GM19035 (cell line): ENCODE measurements around the gene GPAM.
"Not testable (repeated sequence)": the region's sequence is repeated elsewhere in the genome, so short reads cannot be mapped to it uniquely, and the experiment has no call there.

Source experiments
- ATAC-seq: cut with Tn5 transposase; IDR thresholded peaks from one replicate; pipeline ENCODE4 v1.9.1; 2021; ENCODE audit not compliant: unreplicated experiment

GPAM gene

DNA sequence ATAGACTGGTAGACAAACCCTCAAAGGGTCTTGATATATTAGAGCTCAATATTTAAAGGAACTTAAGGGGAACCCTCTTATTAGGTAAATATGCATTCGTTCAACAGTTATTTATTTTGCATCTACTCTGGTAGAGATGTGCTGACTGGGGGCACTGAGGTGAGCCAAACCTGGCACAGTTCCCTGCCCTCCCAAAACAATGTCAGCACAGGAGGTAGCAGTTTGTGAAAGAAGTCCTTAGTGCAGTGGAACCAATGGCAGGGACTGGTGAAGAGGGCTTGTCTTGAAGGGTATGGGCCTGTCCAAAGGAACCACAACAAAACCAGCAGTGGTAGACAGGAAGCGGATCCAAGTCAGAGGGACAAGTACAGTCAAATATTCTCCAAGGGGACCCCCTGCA is 32.6 kb upstream of the GPAM start:
- no peak for ATAC-seq

DNA sequence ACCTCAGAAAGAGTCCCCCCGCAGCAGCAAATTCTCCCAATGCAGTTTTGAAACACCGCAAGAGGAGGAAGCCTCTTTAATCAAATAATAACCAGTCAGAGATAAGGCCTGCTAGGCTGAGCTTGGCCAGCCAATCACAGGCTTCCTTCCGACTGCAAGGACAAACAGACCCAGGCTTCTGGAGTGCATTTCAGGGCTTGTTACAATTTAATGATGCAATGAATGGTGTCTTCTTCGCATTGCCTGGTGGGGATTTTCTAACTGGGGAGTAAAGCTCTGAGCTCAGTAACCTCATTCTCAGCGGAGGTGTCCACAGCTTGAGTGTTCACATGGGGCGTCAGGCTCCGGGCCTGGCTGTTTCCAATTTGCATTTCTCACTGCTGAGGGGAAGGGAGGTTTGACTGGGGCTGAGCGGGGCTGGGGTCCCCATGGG is 31.8 kb upstream of the GPAM start:
- ATAC-seq: no peak

DNA sequence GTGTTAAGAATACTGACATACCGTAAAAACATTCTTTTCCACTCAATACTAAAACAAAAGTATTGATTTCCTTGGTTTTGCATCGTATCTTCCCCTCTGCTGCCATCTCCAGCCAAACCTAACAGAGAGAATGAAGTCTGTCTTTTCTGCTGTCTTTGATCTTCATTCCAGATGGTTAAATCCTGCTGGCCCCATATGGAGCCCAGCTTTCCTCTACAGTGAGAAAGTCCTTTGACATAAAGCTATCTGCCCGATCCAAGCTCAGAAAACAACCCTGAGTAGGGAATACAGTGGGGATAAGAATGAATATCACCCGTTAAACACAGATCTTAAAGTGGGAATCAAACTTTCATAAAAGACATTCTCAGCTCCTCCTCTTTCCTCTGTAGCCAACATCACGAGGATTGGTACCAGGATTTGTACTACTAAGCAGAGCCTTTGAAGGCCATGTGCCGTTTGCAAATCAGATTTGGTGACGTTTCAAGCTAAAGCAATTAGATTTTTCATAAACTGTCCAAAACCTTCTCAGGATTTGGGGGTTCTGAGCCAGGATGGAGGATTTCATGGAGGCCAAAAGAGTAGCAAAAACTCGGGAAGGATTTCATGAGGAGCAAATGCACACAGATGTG is 30.8 kb upstream of the GPAM start:
- ATAC-seq: no peak

DNA sequence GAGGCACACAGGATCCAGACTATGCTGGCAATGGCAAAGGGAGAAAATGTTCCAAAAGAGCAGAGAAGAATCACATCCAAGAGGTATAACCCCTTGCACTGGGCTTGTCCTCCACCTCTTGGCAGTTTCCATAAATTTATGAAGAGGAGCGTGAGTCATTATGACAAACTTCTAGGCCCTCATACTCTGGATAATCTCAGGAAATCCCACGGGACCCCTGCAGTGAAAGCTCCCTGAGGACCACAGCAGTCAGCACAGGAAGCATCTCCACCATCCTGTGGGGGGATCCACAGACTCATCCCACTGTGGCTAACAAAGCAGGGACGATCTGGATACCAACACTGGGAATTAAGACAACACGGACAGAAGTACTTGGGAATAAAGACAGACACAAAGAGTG is 30.3 kb upstream of the GPAM start:
- ATAC-seq: no peak

DNA sequence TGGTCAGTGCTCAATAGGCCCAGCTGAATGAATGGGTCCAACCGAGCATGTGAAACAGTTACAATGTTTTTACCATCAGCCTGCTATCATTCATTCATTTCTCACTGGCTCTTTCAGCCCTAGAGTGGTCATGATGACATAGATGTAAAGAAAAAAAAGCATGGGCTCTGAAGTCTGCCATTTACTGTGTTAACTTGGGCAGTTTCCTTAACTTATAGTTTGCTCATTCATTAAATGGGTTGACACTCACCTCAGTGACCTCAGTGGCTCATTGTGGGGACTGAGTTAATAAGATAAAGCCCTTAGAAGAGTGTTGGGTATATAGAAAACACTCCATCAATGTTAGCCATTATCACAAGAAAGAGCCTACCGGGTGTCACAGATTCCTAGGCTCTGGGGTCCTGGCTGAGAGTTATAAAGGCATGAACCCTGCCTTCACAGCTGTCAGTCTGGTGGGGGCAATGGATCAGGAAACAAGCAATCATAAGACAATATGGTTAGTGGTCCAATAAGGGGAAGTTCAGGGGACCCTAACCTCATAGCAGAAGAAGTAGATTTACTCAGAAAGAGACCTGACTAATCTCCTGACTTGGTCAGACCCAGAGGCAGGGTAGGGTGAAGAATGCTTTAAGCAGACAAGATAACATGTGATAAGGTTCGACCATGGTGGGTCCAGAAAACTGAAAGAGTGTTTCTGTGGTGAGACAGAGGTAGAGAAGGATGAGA is 29.7 kb upstream of the GPAM start:
- peak; percentile 51 for ATAC-seq

DNA sequence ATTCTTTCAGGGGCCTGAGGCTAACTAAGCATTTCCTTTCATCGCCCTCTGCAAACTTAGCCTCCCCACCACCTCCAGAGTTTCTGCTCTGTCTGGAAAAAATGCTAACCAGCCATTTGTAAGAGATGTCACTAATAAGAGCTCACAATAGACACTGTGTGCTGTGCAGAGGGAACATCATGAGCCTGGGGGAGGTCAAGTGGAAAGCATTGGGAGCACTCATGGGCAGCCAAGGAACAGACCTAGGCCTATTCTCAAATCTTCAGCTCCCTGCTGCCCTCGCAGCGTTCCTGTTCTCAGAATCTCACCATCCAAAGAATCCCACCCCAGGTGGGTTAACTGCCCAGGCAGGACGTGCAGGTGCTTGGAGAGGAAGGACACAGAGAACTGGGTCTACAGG is 27.1 kb upstream of the GPAM start:
- ATAC-seq: no peak

DNA sequence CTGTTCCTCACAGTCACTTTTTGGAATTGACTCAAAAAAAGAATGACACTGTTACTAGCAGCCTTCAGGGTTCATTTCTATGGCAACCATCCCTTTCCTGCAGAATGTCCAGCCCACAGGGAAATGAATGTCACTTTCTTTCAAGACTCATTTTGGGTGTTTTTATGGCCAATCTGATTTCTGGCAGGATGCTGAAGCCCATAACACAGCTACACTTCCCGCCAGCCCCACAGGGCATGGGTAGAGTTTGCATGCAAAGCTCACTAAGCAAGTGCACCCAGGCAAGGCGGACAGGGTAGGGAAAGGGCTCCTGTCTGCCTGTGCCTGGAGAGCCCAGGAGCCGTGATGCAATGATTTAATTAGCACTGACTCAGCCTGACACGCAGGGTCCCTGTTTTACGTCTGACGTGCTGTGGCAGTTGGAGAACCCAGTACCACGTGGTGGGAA is 26.1 kb upstream of the GPAM start:
- no peak for ATAC-seq

DNA sequence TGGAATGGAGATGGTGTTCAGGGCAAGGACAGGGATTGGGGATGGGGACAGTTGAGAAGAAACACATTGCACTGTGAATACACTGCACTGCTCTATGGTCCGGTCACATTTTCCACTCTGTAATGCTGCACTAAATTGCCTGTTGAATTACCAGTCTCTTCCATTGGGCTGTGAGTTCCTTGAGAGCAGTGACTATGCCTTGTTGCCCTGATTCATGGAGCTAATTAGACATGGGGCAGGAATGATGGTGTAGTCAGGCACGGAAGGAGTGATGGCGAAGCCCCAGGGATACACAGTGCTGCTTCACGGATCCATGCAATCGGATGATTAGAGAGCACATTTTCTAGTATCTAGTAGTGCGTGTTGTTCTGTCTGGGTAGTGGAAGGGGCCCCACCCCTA is 25.4 kb upstream of the GPAM start:
- ATAC-seq: no peak

DNA sequence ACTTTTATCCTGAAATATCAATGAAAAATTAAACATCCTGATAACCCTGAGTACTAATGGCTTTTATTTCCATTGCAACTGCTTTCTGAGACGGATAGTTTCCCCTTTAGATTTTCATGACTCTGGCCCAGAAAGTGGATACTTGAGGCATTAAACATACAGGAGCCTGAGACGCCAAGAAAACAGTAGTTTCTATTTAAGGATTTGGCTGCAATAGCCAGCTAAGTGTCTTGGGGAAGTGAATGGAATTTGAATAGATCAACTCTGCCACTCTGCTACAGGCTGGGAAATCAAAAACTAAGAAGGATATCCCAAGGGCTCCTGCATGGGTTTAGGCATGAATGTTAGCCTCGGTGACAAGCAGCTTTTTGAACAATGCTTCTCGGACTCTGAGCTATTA is 24.7 kb upstream of the GPAM start:
- ATAC-seq: no peak

DNA sequence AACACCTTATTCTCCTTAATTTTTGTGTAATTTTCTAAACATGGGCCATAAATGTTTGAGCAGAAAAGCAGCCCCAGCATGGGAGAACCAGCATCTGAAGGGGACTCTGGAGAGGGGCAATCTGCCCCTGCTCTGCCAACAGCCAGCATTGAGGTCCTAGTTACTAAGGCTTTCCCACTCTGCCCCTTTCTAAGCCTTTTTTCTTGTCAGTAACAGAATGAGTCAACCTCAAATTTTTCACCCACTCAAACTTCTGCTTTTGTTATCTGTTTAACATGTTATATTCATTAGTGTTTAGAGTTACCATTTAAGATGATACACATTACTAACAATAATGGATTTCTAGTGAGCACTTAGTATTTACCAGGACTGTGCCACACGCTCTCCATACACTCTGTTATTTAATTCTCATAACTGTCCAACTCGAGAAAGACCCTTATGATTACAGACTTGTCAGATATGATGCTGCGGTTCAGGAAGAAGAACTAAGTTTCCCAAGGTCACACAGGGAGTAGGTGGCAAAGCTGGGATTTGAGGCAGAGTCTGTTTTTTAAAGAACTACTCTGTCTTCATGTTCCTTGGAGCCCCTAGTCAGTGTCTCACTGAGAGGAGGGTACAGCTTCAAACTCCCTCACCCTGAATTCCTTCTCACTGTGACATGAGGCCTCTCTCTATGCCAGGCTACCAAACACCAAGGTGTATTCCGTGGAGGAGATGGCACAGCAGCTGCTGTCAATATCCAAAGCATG is 19.9 kb upstream of the GPAM start:
- ATAC-seq: peak; percentile 78

DNA sequence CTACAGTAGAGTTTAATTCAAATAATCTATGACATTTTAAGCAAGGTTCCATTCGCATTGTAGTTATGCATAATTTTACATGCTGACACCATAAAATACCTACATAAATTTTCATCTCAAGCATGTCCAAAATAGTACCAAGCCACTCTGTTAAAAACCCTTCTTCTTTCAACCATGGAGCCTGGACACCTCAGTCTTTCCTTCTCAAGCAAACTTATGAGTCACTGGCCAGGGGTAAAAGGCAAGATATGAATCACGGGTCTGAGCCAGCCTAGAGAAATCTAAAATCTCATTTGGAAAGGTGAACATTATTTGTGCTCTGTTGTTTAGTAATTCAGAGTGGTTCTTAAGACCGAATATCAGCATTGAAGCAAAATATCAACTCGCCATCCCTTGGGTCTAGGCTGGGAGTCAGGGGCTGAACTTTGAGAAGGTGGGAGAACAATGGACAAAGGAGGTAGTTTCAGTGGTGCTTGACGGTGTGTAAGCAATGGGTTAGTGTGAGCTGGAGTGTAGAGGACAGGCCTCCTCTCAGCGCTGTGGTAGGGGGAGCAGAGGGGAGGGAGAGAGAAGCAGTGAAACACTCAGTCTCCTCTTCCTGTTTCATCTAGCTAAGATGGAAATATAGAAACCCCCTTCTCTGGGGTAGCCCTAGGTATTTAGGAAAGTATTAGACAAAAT is 19.1 kb upstream of the GPAM start:
- ATAC-seq: peak; percentile 77

DNA sequence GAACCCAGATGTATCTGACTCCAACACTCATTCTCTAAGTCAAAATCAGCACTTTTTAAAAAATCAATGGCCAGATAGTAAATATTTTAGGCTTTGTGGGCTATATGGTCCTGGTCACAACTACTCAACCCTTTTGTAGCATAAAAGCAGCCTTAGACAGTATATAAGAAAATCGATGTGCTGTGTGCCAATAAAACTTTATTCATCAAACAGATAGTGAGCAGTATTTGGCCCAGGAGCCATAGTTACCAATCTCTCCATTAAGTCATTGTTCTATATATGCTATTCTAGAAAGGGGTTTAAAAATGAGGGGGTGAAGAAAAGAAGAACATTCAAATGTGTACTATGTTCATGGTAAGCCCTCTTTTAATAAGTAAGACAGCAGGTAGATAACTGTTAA is 18.5 kb upstream of the GPAM start:
- no peak for ATAC-seq

DNA sequence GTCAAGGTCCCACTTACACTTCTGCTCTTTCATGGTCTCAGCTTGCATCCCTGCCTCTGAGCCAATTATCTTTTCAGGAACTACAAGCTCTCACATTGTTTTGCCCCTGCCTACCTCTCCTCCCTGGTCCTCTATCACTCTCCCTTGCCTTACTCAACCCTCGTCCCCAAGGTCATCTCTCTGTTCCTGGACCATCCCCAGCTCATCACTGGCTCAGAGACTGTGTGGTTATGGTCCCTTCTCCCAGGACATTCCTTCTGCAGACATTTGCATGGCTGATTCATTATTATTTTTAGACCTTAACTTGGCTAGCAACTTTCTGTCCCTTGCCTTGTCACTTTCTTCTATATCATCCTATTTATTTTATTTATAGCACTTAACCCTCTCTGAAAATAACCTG is 17.8 kb upstream of the GPAM start:
- no peak for ATAC-seq

DNA sequence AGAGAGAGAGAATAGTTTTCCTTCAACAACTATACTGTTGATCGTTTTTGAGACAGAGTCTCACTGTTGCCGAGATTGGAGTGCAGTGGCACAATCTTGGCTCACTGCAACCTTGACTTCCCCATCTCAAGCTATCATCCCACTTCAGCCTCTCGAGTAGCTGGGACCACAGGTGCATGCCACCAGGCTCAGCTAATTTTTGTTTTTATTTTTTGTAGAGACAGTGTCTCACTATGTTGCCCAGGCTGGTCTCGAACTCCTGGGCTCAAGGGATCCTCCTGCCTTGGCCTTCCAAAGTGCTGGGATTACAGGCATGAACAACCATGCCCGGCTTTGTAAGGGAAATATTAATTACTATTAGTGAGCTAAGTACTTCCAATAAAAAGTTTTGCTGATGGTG is 16.7 kb upstream of the GPAM start:
- ATAC-seq: not testable (repeated sequence)

DNA sequence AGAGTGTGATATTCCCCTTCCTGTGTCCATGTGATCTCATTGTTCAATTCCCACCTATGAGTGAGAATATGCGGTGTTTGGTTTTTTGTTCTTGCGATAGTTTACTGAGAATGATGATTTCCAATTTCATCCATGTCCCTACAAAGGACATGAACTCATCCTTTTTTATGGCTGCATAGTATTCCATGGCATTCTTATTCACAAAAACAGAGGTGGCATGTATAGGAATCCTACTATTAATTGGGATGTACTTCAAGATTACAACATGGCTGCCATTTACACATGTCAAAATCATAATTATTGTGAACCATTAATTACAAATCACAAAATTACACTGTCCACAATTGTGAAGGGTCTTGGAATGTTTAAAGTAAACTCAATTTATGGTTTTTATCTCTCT is 14.1 kb upstream of the GPAM start:
- not testable (repeated sequence) for ATAC-seq

DNA sequence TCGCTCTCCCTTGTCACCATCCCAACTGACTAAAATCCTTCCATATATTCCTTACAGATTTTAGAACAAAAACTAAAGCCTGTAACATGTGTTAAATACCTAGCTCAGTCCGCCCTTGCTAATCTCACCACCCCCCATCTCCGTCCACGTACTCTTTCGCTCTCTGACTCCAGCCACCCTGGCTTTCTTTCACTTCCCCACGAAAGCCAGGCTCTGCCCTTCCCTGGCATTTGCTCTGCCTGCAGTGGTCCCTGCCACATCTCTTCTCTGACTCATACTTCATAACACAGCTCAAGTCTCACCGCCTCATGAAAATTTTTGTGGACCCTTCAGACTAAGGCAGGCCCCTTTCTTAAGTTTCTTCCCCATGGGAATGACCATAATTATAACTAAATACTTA is 11.7 kb upstream of the GPAM start:
- ATAC-seq: no peak

DNA sequence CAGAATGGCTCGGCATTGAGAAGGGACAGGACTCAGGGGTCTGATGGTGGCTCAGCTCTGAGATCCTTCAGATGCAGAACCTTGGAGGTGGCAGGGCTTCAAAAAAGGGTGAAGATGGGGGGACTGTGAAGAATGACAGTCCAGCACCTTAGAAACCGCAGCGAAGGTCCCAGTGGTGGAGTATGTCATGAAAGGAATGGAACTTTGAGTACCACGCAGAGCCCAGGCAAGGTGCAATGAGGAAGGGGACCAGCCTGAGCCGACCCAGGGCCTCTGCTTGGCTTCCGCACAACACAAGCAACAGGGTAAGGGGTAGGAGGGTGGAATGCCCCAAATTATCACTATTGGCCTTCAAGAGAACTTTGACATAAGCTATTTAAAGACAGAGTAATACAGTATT is 8.2 kb upstream of the GPAM start:
- ATAC-seq: no peak

DNA sequence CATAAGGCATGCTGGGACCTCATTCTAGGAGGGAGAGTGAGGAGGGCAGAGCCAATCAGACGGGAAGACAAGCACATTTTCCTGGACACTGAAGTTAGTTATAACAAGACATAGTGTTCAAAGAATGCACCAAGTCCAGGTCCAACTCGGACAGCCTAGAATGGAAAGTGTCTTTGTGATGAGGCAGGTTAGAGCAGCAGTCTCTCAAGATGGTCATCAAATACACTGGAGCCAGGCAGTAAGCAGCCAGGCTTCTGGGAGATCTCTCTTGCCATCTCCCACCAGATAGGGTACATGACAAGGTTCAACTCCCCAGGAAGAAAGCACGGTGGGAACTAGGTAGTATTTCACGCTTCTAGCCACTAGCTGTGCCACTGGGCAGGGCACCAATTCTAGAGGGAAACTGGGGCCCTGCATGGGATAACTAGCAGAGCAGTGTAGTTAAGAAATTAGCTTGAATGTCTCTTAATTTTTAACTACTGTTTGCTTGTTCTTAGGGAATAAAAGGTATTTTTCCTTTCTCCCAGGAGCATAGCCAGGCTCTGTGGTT is 7.6 kb upstream of the GPAM start:
- ATAC-seq: no peak

DNA sequence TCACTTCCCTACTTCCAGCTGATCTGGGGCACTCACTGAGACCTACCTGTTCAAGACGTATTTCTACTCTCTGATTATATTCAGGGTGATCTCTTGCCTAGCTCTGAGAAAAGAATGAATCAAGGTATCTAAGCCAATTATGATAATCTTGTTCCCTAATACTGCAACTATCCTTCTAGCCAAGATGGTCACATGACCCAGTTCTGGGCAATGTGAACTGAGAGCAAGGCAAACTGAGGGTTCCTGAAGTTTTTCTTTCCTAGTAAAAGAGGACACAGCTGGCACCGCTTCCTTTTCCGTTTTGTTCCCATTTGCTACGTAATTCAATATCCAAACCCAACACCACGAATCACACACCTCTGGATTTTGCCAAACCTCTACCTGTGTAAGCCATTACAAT is 5.9 kb upstream of the GPAM start:
- ATAC-seq: no peak

DNA sequence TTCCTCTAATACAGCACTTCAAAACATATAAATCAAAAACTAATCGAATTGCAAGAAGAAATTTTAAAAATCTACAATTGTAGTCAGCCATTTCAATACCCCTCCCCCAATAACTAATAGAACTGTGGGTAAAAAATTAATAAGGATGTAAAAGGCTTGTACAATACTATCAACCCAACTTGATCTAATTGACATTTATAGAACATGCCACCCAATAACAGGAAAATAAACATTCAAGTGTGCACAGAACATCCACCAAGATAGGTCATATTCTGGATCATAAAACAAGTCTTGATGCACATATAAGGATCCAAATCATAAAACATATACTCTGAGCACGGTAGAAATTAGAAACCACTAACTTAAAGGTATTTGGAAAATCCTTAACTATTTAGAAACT is 4.0 kb upstream of the GPAM start:
- no peak for ATAC-seq

DNA sequence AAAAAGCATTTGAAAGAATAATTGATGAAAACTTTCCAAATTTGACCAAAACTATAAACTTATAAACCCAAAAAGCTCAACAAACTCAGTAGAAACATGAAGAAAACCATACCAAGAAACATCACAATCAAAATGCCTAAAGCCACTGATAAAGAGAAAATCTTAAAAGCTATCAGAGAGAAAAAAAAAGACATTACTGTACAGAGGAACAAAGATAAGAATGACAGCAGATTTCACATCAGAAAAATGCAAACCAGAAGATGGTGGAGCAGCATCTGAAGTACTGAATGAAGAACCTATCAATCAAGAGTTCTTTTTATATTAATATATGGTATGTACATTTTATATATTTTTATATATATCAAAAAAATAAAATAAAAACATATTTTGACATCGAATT is 2.4 kb upstream of the GPAM start:
- ATAC-seq: no peak
